ENCODE data around the gene PEX13.
"Not testable (repeated sequence)": the region's sequence is repeated elsewhere in the genome, so short reads cannot be mapped to it uniquely, and the experiment has no call there.

Gene PEX13

GRCh38 chr2:61017556-61018317 is at the start of gene PEX13, which contains the start of gene PUS10:
PEX13 (plus strand) TSS chr2:61017720; CDS start chr2:61017760, 40 bp downstream.
PUS10 (minus strand) TSS chr2:61018255; CDS start chr2:61011890, 6,365 bp downstream.
- DNase-seq, result peak; percentile 75 to 81

- no peak for DNase-seq
Observed at GRCh38 chr2:60972889-60973656, 44.4 kb upstream of the PEX13 start.

GRCh38 chr2:60973705-60974104 is 43.8 kb upstream of the PEX13 start:
- DNase-seq, result no peak

- no peak for DNase-seq
Observed at GRCh38 chr2:60974652-60975051, 42.9 kb upstream of the PEX13 start.

- DNase-seq, result no peak
Observed at GRCh38 chr2:60976256-60976850, 41.2 kb upstream of the PEX13 start.

- DNase-seq, result no peak
Observed at GRCh38 chr2:60976875-60977561, 40.5 kb upstream of the PEX13 start.

GRCh38 chr2:60977562-60977895 is 40.0 kb upstream of the PEX13 start:
- DNase-seq, result no peak

- no peak for DNase-seq
Observed at GRCh38 chr2:60979231-60979630, 38.3 kb upstream of the PEX13 start.

GRCh38 chr2:60980071-60980815 is 37.3 kb upstream of the PEX13 start:
- no peak for DNase-seq

- DNase-seq, result not testable (repeated sequence)
Observed at GRCh38 chr2:60982066-60982465, 35.5 kb upstream of the PEX13 start.

- no peak for DNase-seq
Observed at GRCh38 chr2:60984720-60985119, 32.8 kb upstream of the PEX13 start.

- no peak for DNase-seq
Observed at GRCh38 chr2:60987041-60987440, 30.5 kb upstream of the PEX13 start.

GRCh38 chr2:60987656-60988055 is 29.9 kb upstream of the PEX13 start:
- DNase-seq, result not testable (repeated sequence)

GRCh38 chr2:60989259-60989658 is 28.3 kb upstream of the PEX13 start:
- no peak for DNase-seq

- no peak for DNase-seq
Observed at GRCh38 chr2:60991644-60992043, 25.9 kb upstream of the PEX13 start.

GRCh38 chr2:60992985-60993392 is 24.5 kb upstream of the PEX13 start:
- DNase-seq, result no peak

GRCh38 chr2:60994131-60994530 is 23.4 kb upstream of the PEX13 start:
- DNase-seq, result no peak

- DNase-seq, result no peak
Observed at GRCh38 chr2:60998628-60999545, 18.6 kb upstream of the PEX13 start.

GRCh38 chr2:61005736-61006135 is 11.8 kb upstream of the PEX13 start:
- DNase-seq, result no peak

- DNase-seq, result no peak
Observed at GRCh38 chr2:61006486-61007105, 10.9 kb upstream of the PEX13 start.

GRCh38 chr2:61009355-61009754 is 8.2 kb upstream of the PEX13 start:
- no peak for DNase-seq
